PC-9 (cell line): ENCODE data around the gene CHMP3. TPM values are rescaled to one million over a fixed set of nuclear protein-coding genes. Genes with fewer than 3 reads are reported as not detected.

ENCODE experiments used
- BruUV-seq: library from RNA; stranded (reverse); fragments of 400-500 nt; replicated peaks from 2 replicates; lab custom pipeline; 2021; lab: Mats Ljungman, UMichigan
- CTCF ChIA-PET: fragments of 300-600 bp; sonication (Branson Sonifier 250); formaldehyde crosslinking; loops from one replicate; lab custom pipeline; 2022; ENCODE audit warnings: antibody characterized with exemption; lab: Charles Lee
- POLR2A ChIA-PET: fragments of 300-600 bp; sonication (Branson Sonifier 250); formaldehyde crosslinking; loops from one replicate; lab custom pipeline; 2022; ENCODE audit warnings: antibody characterized with exemption; ENCODE audit not compliant: unreplicated experiment; lab: Charles Lee
- DNase-seq, 2 experiments: peaks; one replicate each; pipeline versions ENCODE4 v3.0.0 to v3.0.0-alpha.2; 2015 to 2022; ENCODE audit warnings: mixed read lengths in 1 of 2
- H2AFZ ChIP-seq: fragments of 200-600 bp; sonication (generic); 2 replicates; pipeline ENCODE4 v1.8.1; 2017; ENCODE audit warnings: antibody characterized with exemption
- H3F3A ChIP-seq: fragments of 200-600 bp; sonication (generic); 2 replicates; pipeline ENCODE4 v1.8.1; 2017; ENCODE audit warnings: antibody characterized with exemption, mild to moderate bottlenecking, low read depth; ENCODE audit not compliant: insufficient read depth
- H3K27ac ChIP-seq: fragments of 200-600 bp; sonication (generic); 2 replicates; pipeline ENCODE4 v1.6.1; 2016; ENCODE audit warnings: mixed run types
- H3K27me3 ChIP-seq: fragments of 200-600 bp; sonication (generic); 2 replicates; pipeline ENCODE4 v1.6.1; 2016; ENCODE audit warnings: low read depth, mixed run types; ENCODE audit not compliant: insufficient read depth
- H3K36me3 ChIP-seq: fragments of 200-600 bp; sonication (generic); 2 replicates; pipeline ENCODE4 v1.6.1; 2016; ENCODE audit warnings: low read depth, mixed run types
- H3K4me1 ChIP-seq: fragments of 200-600 bp; sonication (generic); replicated peaks from 2 replicates; pipeline ENCODE4 v1.6.1; 2016; ENCODE audit warnings: mixed run types; ENCODE audit not compliant: insufficient read depth
- H3K4me2 ChIP-seq: fragments of 200-600 bp; sonication (generic); 2 replicates; pipeline ENCODE4 v1.6.1; 2017; ENCODE audit warnings: mixed run types
- H3K4me3 ChIP-seq: fragments of 200-600 bp; sonication (generic); 2 replicates; pipeline ENCODE4 v1.6.1; 2016; ENCODE audit warnings: mixed run types
- H3K79me2 ChIP-seq: fragments of 200-600 bp; sonication (generic); 2 replicates; pipeline ENCODE4 v1.6.1; 2017; ENCODE audit warnings: low read depth, mixed run types
- H3K9me2 ChIP-seq: fragments of 200-600 bp; sonication (generic); 2 replicates; pipeline ENCODE4 v1.8.1; 2017; ENCODE audit warnings: mild to moderate bottlenecking; ENCODE audit not compliant: insufficient read depth
- H3K9me3 ChIP-seq: fragments of 200-600 bp; sonication (generic); 2 replicates; pipeline ENCODE4 v1.8.1; 2016; ENCODE audit warnings: low read depth; ENCODE audit not compliant: insufficient read depth
- H4K20me1 ChIP-seq: fragments of 200-600 bp; sonication (generic); 2 replicates; pipeline ENCODE4 v1.8.1; 2017; ENCODE audit not compliant: insufficient read depth
- EZH2 ChIP-seq: fragments of 200-600 bp; sonication (generic); IDR thresholded peaks from 2 replicates; pipeline ENCODE4 v1.8.0; 2017; ENCODE audit warnings: antibody characterized with exemption, low read depth
- intact Hi-C: fragments of 100-400 bp; cut with micrococcal nuclease; formaldehyde crosslinking; loops from one replicate; pipeline ENCODE4 v1.10.0; 2022; ENCODE audit not compliant: unreplicated experiment
- total RNA-seq: library from RNA; stranded (reverse); gene quantifications from 2 replicates; pipeline ENCODE4 v1.2.3, GENCODE V29; 2021
- TF ChIP-seq, protein P1 (sequence below): fragments of 200-600 bp; sonication (generic); conservative IDR thresholded peaks from 2 replicates; pipeline ENCODE4 v1.6.1; 2017; ENCODE audit warnings: mixed run types, antibody characterized with exemption, mild to moderate bottlenecking, moderate library complexity

The CHMP3 gene
- total RNA-seq, 1 experiment from 2014 or later = 108 TPM

DNA sequence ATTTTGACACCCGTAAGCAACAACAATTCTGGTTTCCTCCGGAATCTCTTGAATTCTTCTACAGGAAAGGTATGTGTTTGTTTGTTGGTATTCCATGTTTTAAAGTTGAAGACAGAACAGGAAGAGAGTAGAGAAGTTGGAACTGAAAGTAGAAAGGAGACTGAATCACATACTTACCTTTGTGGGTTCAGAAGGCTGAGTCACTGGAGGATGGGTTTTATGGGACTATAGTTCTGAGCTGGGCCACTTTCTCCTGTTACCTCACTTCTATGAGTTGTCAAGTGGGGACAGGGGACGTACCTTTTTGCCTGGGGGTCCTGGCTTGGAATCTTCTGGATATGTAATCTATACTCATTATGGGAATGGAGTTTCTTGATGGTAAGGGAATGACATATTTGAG, 81.2 kb downstream of the CHMP3 start:
- Histone ChIP-seq H3K27me3 (no peaks in the 10 kb centered on the region), H3K4me3 (no peak overlapping the region), H3K9me3 (no peaks in the 10 kb centered on the region), H3K79me2 (no peaks in the 10 kb centered on the region), H3K27ac (no peak overlapping the region), H3K36me3 (peaks cover 63% of the 10 kb centered on the region), H3K4me2 (no peak overlapping the region), H2AFZ (no peak overlapping the region), H3K9me2 (no peaks in the 10 kb centered on the region), H3K4me1 (no peaks in the 10 kb centered on the region), H3F3A (no peaks in the 10 kb centered on the region), H4K20me1 (no peaks in the 10 kb centered on the region; the same call in 1 of the 2 replicates)
- ChIA-PET CTCF (no interaction called here), POLR2A (no interaction called here)
- BruUV-seq = no TSS peak
- no peak for TF ChIP-seq EZH2
- TF ChIP-seq, protein P1, sequence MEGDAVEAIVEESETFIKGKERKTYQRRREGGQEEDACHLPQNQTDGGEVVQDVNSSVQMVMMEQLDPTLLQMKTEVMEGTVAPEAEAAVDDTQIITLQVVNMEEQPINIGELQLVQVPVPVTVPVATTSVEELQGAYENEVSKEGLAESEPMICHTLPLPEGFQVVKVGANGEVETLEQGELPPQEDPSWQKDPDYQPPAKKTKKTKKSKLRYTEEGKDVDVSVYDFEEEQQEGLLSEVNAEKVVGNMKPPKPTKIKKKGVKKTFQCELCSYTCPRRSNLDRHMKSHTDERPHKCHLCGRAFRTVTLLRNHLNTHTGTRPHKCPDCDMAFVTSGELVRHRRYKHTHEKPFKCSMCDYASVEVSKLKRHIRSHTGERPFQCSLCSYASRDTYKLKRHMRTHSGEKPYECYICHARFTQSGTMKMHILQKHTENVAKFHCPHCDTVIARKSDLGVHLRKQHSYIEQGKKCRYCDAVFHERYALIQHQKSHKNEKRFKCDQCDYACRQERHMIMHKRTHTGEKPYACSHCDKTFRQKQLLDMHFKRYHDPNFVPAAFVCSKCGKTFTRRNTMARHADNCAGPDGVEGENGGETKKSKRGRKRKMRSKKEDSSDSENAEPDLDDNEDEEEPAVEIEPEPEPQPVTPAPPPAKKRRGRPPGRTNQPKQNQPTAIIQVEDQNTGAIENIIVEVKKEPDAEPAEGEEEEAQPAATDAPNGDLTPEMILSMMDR = no peak
- no peak for DNase-seq
- intact Hi-C loops = no loop called here

DNA sequence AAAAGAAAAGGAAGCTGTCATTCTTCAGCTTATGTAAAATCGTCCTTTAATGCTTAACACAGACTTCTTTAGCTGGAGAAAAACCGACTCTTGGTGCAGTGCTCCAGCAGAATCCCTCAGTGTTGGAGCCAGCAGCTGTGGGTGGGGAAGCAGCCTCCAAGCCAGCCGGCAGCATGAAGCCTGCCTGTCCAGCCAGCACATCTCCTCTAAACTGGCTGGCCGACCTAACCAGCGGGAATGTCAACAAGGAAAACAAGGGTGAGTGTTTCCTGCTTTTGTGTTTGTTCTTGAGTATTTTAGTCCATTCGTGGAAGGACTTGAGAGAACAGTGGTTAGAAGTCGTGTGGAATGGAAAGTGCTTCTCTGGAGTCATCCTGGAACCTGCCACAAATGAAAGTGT, 83.1 kb downstream of the CHMP3 start:
- H3K36me3 ChIP-seq = peaks cover 52% of the 10 kb centered on the region
- no peaks in the 10 kb centered on the region for H3K27me3 ChIP-seq
- BruUV-seq = no TSS peak
- TF ChIP-seq, protein P1 = no peak
- TF ChIP-seq EZH2 = no peak
- CTCF ChIA-PET = no interaction called here
- no peak overlapping the region for H3K27ac ChIP-seq
- H2AFZ ChIP-seq = no peak overlapping the region
- no peaks in the 10 kb centered on the region for H3K79me2 ChIP-seq
- no peak overlapping the region for H3K4me3 ChIP-seq
- H3K4me2 ChIP-seq = no peak overlapping the region
- no peak for DNase-seq
- H4K20me1 ChIP-seq = no peaks in the 10 kb centered on the region
- no peaks in the 10 kb centered on the region for H3K4me1 ChIP-seq
- no peaks in the 10 kb centered on the region for H3F3A ChIP-seq
- POLR2A ChIA-PET = no interaction called here
- no peaks in the 10 kb centered on the region for H3K9me2 ChIP-seq
- intact Hi-C loops = no loop called here
- no peaks in the 10 kb centered on the region for H3K9me3 ChIP-seq

DNA sequence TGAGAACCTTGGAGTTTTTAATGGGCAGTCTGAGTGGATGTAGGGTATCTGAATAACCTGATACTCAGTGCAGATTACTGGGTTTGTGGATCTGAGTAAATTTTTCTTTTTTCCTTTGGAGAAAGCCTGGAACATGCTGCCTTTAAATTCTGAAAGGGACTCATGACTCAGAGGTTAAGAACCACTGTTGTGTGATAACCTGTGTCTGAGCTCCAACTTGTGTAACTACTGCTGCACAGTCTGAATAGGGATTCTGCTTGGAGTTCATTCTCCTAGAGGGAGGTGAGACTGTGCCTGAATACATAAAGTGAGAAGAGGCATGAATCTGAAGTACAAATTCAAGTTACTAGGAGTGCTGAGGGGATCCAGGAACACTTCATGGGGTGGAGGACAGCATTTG, 85.9 kb downstream of the CHMP3 start:
- TF ChIP-seq, protein P1 = no peak
- TF ChIP-seq EZH2 = no peak
- peaks cover 50% of the 10 kb centered on the region for H3K36me3 ChIP-seq
- no peak overlapping the region for H2AFZ ChIP-seq
- DNase-seq = no peak
- no TSS peak for BruUV-seq
- no peaks in the 10 kb centered on the region for H3K4me1 ChIP-seq
- H3K4me3 ChIP-seq = no peak overlapping the region
- H3K79me2 ChIP-seq = no peaks in the 10 kb centered on the region
- H3F3A ChIP-seq = no peaks in the 10 kb centered on the region
- ChIA-PET POLR2A (no interaction called here), CTCF (no interaction called here)
- intact Hi-C loops = no loop called here
- H3K9me2 ChIP-seq = no peaks in the 10 kb centered on the region
- H3K4me2 ChIP-seq = no peak overlapping the region
- no peaks in the 10 kb centered on the region for H4K20me1 ChIP-seq
- H3K27me3 ChIP-seq = no peaks in the 10 kb centered on the region
- H3K9me3 ChIP-seq = no peaks in the 10 kb centered on the region
- no peak overlapping the region for H3K27ac ChIP-seq
